HG02943 (cell line): Measurements from ENCODE around the gene VPS35.
"Not testable (repeated sequence)": the region's sequence is repeated elsewhere in the genome, so short reads cannot be mapped to it uniquely, and the experiment has no call there.

Source experiments
- ATAC-seq: cut with Tn5 transposase; IDR thresholded peaks from one replicate; pipeline ENCODE4 v1.9.1; 2021; ENCODE audit warnings: mild to moderate bottlenecking, low read depth, moderate library complexity; ENCODE audit not compliant: unreplicated experiment

The VPS35 gene

GRCh38 chr16:46673320-46674013, 15.5 kb downstream of the VPS35 start:
- ATAC-seq = no peak

- no peak for ATAC-seq
Measured at GRCh38 chr16:46662123-46662522, 26.9 kb downstream of the VPS35 start.

GRCh38 chr16:46658925-46659324, 30.1 kb downstream of the VPS35 start:
- ATAC-seq = peak; percentile 96

- no peak for ATAC-seq
Measured at GRCh38 chr16:46651305-46651704, 37.7 kb downstream of the VPS35 start.

- ATAC-seq = no peak
Measured at GRCh38 chr16:46650254-46650623, 38.7 kb downstream of the VPS35 start.

- no peak for ATAC-seq
Measured at GRCh38 chr16:46649588-46650253, 39.3 kb downstream of the VPS35 start.

- no peak for ATAC-seq
Measured at GRCh38 chr16:46648656-46649055, 40.3 kb downstream of the VPS35 start.

GRCh38 chr16:46638947-46639925, 49.7 kb downstream of the VPS35 start:
- no peak for ATAC-seq

- no peak for ATAC-seq
Measured at GRCh38 chr16:46632778-46633733, 55.9 kb downstream of the VPS35 start.

- no peak for ATAC-seq
Measured at GRCh38 chr16:46629331-46630219, 59.4 kb downstream of the VPS35 start.

- no peak for ATAC-seq
Measured at GRCh38 chr16:46627746-46628145, 61.2 kb downstream of the VPS35 start.

- ATAC-seq = not testable (repeated sequence)
Measured at GRCh38 chr16:46626681-46627080, 62.3 kb downstream of the VPS35 start.

GRCh38 chr16:46624862-46625261, 64.1 kb downstream of the VPS35 start:
- ATAC-seq = not testable (repeated sequence)

- not testable (repeated sequence) for ATAC-seq
Measured at GRCh38 chr16:46623707-46624106, 65.3 kb downstream of the VPS35 start.

- ATAC-seq = not testable (repeated sequence)
Measured at GRCh38 chr16:46623246-46623645, 65.7 kb downstream of the VPS35 start.

- ATAC-seq = no peak
Measured at GRCh38 chr16:46621934-46622676, 66.9 kb downstream of the VPS35 start.

GRCh38 chr16:46621006-46621933, 67.7 kb downstream of the VPS35 start, which contains the start of gene SHCBP1:
TSS of gene SHCBP1 (minus strand) at chr16:46621379. CDS start at chr16:46621359, 20 bp downstream.
- peak; percentile 95 for ATAC-seq
